H9 (cell line): ENCODE data around the gene HCRTR1. TPM values are rescaled to one million over a fixed set of nuclear protein-coding genes. Genes with fewer than 3 reads are reported as not detected.

Source experiments
- DNase-seq: peaks from one replicate; pipeline ENCODE4 v3.0.0-alpha.2; 2017
- H2AFZ ChIP-seq: one replicate; pipeline ENCODE4 v1.6.1; 2013; ENCODE audit warnings: mild to moderate bottlenecking, low read length, control low read depth, moderate library complexity
- H2AK5ac ChIP-seq: 2 replicates; pipeline ENCODE4 v1.6.1; 2013; ENCODE audit warnings: low read length, control low read depth, mixed read lengths; ENCODE audit not compliant: insufficient read length
- H2BK120ac ChIP-seq: one replicate; pipeline ENCODE4 v1.6.1; 2013; ENCODE audit warnings: low read depth, mild to moderate bottlenecking, low read length, control low read depth, inconsistent platforms; ENCODE audit not compliant: poor library complexity, severe bottlenecking
- H2BK12ac ChIP-seq: 2 replicates; pipeline ENCODE4 v1.6.1; 2013; ENCODE audit warnings: low read length, control low read depth, mixed read lengths, low read depth; ENCODE audit not compliant: insufficient read length
- H2BK15ac ChIP-seq: 2 replicates; pipeline ENCODE4 v1.6.1; 2013; ENCODE audit warnings: low read depth, low read length, control low read depth
- H2BK20ac ChIP-seq: one replicate; pipeline ENCODE4 v1.6.1; 2013; ENCODE audit warnings: low read depth, mild to moderate bottlenecking, low read length, control low read depth, inconsistent platforms; ENCODE audit not compliant: poor library complexity, severe bottlenecking
- H2BK5ac ChIP-seq: 2 replicates; pipeline ENCODE4 v1.6.1; 2013; ENCODE audit warnings: low read length, control low read depth, mixed read lengths; ENCODE audit not compliant: insufficient read length
- H3K14ac ChIP-seq: 2 replicates; pipeline ENCODE4 v1.6.1; 2013; ENCODE audit warnings: low read length, control low read depth; ENCODE audit not compliant: insufficient read depth
- H3K18ac ChIP-seq: 2 replicates; pipeline ENCODE4 v1.6.1; 2013; ENCODE audit warnings: low read depth, mild to moderate bottlenecking, mixed read lengths, low read length, control low read depth; ENCODE audit not compliant: insufficient read length
- H3K23ac ChIP-seq: 2 replicates; pipeline ENCODE4 v1.6.1; 2013; ENCODE audit warnings: low read length, control low read depth, mixed read lengths, low read depth; ENCODE audit not compliant: insufficient read length
- H3K23me2 ChIP-seq: 2 replicates; pipeline ENCODE4 v1.6.1; 2013; ENCODE audit warnings: low read depth, mild to moderate bottlenecking, mixed read lengths, low read length, control low read depth; ENCODE audit not compliant: insufficient read length, poor library complexity, severe bottlenecking
- H3K27ac ChIP-seq: 2 replicates; pipeline ENCODE4 v1.5.1; 2013; ENCODE audit warnings: low read length, control low read depth, mixed read lengths, low read depth; ENCODE audit not compliant: insufficient read length
- H3K27me3 ChIP-seq: 2 replicates; pipeline ENCODE4 v1.6.1; 2013; ENCODE audit warnings: low read length, control low read depth, inconsistent platforms; ENCODE audit not compliant: insufficient read depth
- H3K4ac ChIP-seq: 2 replicates; pipeline ENCODE4 v1.6.1; 2013; ENCODE audit warnings: low read depth, mild to moderate bottlenecking, control low read depth, inconsistent platforms, low read length, moderate library complexity
- H3K4me1 ChIP-seq: 2 replicates; pipeline ENCODE4 v1.6.1; 2013; ENCODE audit warnings: low read length, control low read depth, inconsistent platforms; ENCODE audit not compliant: insufficient read depth
- H3K4me2 ChIP-seq: 2 replicates; pipeline ENCODE4 v1.6.1; 2013; ENCODE audit warnings: low read length, control low read depth, mixed read lengths; ENCODE audit not compliant: insufficient read length, insufficient read depth
- H3K56ac ChIP-seq: 2 replicates; pipeline ENCODE4 v1.6.1; 2013; ENCODE audit warnings: low read depth, mild to moderate bottlenecking, mixed read lengths, low read length, control low read depth; ENCODE audit not compliant: insufficient read length
- H3K79me1 ChIP-seq: 2 replicates; pipeline ENCODE4 v1.6.1; 2013; ENCODE audit warnings: low read depth, mild to moderate bottlenecking, moderate library complexity, low read length, control low read depth, inconsistent platforms; ENCODE audit not compliant: insufficient read depth, poor library complexity, severe bottlenecking
- H3K79me2 ChIP-seq: 2 replicates; pipeline ENCODE4 v1.6.1; 2013; ENCODE audit warnings: low read length, control low read depth, inconsistent platforms; ENCODE audit not compliant: insufficient read depth
- H3K9ac ChIP-seq: 2 replicates; pipeline ENCODE4 v1.6.1; 2013; ENCODE audit warnings: low read length, control low read depth, mixed read lengths; ENCODE audit not compliant: insufficient read length; ENCODE audit errors: extremely low read depth
- H3K9me3 ChIP-seq: one replicate; pipeline ENCODE4 v1.6.1; 2013; ENCODE audit warnings: low read depth, low read length, inconsistent platforms; ENCODE audit not compliant: control insufficient read depth
- H3T11ph ChIP-seq: one replicate; pipeline ENCODE4 v1.6.1; 2013; ENCODE audit warnings: mild to moderate bottlenecking, low read length, control low read depth, inconsistent platforms
- H4K20me1 ChIP-seq: one replicate; pipeline ENCODE4 v1.6.1; 2013; ENCODE audit not compliant: control insufficient read depth, insufficient read length, insufficient read depth
- H4K5ac ChIP-seq: 2 replicates; pipeline ENCODE4 v1.6.1; 2013; ENCODE audit warnings: low read depth, mild to moderate bottlenecking, mixed read lengths, low read length, control low read depth; ENCODE audit not compliant: insufficient read length
- H4K8ac ChIP-seq: replicated peaks from 2 replicates; pipeline ENCODE4 v1.6.1; 2013; ENCODE audit warnings: low read length, control low read depth, mixed read lengths, low read depth; ENCODE audit not compliant: insufficient read length
- H4K91ac ChIP-seq: 2 replicates; pipeline ENCODE4 v1.6.1; 2013; ENCODE audit warnings: low read depth, mild to moderate bottlenecking, moderate library complexity, mixed read lengths, low read length, control low read depth; ENCODE audit not compliant: insufficient read length
- H3K27ac Mint-ChIP-seq, 3 experiments: 2 replicates in 2 of 3; 3 replicates in 1 of 3; pipeline ENCODE4 v1.8.0; 2020 to 2021; ENCODE audit warnings: mixed read lengths in 3 of 3, mild to moderate bottlenecking in 1 of 3, moderate library complexity in 1 of 3
- H3K27me3 Mint-ChIP-seq: 2 replicates; pipeline ENCODE4 v1.8.0; 2021; ENCODE audit warnings: low read depth, mild to moderate bottlenecking, moderate library complexity, mixed read lengths
- H3K36me3 Mint-ChIP-seq, 3 experiments: 2 replicates in 2 of 3; 3 replicates in 1 of 3; pipeline ENCODE4 v1.8.0; 2020 to 2021; ENCODE audit warnings: low read depth in 3 of 3, mixed read lengths in 3 of 3; ENCODE audit not compliant: insufficient read depth in 1 of 3
- H3K4me1 Mint-ChIP-seq, 2 experiments: 2 replicates each; pipeline ENCODE4 v1.8.0; 2020; ENCODE audit warnings: mixed read lengths in 2 of 2
- H3K4me3 Mint-ChIP-seq, 2 experiments: 2 replicates in 1 of 2; 3 replicates in 1 of 2; pipeline ENCODE4 v1.8.0; 2020 to 2021; ENCODE audit warnings: mild to moderate bottlenecking in 2 of 2, mixed read lengths in 2 of 2, moderate library complexity in 1 of 2
- H3K9me3 Mint-ChIP-seq, 2 experiments: 2 replicates in 1 of 2; 3 replicates in 1 of 2; pipeline ENCODE4 v1.8.0; 2020; ENCODE audit warnings: mild to moderate bottlenecking in 2 of 2, mixed read lengths in 2 of 2, moderate library complexity in 1 of 2
- CTCF ChIP-seq: fragments of 200-600 bp; sonication (generic); conservative IDR thresholded peaks from 3 replicates; pipeline ENCODE4 v1.8.0; 2021; ENCODE audit warnings: antibody characterized with exemption, mild to moderate bottlenecking
- WGBS: extraction: QIAGEN DNeasy Blood & Tissue Kit; methylation state at CpG from one replicate; pipeline ENCODE4 v1.1.7; 2013; ENCODE audit warnings: missing lambda C conversion rate, low lambda C conversion rate, mixed read lengths; ENCODE audit not compliant: insufficient read length; ENCODE audit errors: extremely low coverage; 5-methylcytosine and 5-hydroxymethylcytosine counted together
- total RNA-seq: library from RNA; stranded (reverse); gene quantifications from 2 replicates; pipeline ENCODE4 v1.2.1, GENCODE V29; 2021

The HCRTR1 gene
- total RNA-seq, 1 experiment from 2014 or later: not detected

GRCh38 chr1:31579374-31579773 is 38.1 kb upstream of the HCRTR1 start:
- Mint-ChIP-seq H3K4me1 (peaks cover 34 to 45% of the 10 kb centered on the region in 2 experiments), H3K9me3 (no peaks in the 10 kb centered on the region), H3K27ac (no peak overlapping the region), H3K27me3 (peaks cover 4% of the 10 kb centered on the region), H3K4me3 (no peak overlapping the region), H3K36me3 (no peaks in the 10 kb centered on the region)
- Histone ChIP-seq H2BK20ac (no peak overlapping the region), H3K14ac (no peak overlapping the region; the same call in 1 of the 2 replicates), H2BK5ac (no peak overlapping the region), H4K8ac (no peak overlapping the region), H3K4ac (no peak overlapping the region), H3K79me2 (no peaks in the 10 kb centered on the region), H2BK120ac (no peak overlapping the region), H4K5ac (no peak overlapping the region), H3K23me2 (no peaks in the 10 kb centered on the region), H3K27ac (no peak overlapping the region), H3K27me3 (no peaks in the 10 kb centered on the region), H3K56ac (no peak overlapping the region), H2AK5ac (no peak overlapping the region), H2BK15ac (no peak overlapping the region), H4K20me1 (no peaks in the 10 kb centered on the region), H3K4me2 (peak overlapping the region; percentile 13), H3K9ac (no peak overlapping the region), H3K4me1 (peaks cover 10% of the 10 kb centered on the region; the same call in 1 of the 2 replicates), H3K23ac (no peak overlapping the region), H3T11ph (no peak overlapping the region), H4K91ac (no peak overlapping the region), H3K9me3 (no peaks in the 10 kb centered on the region), H2AFZ (no peak overlapping the region), H3K79me1 (no peaks in the 10 kb centered on the region), H3K18ac (no peak overlapping the region), H2BK12ac (no peak overlapping the region)
- no peak for TF ChIP-seq CTCF
- peak; percentile 39 for DNase-seq
- no CpG with 5 or more reads among the region's 5 CpGs for WGBS
